Adrenal gland (tissue), 12 donors: ENCODE results near the gene HSPB9. TPM values are rescaled to one million over a fixed set of nuclear protein-coding genes. Genes with fewer than 3 reads are reported as not detected.

Source experiments
- DNase-seq, 7 donors: peaks; one replicate each; pipeline ENCODE4 v3.0.0-alpha.2; 2019 to 2020
- H3K27ac ChIP-seq, 5 donors: fragments of 200-600 bp; sonication (generic) in 4 of 5; 1 replicate in 3 of 5; 2 replicates in 2 of 5; pipeline versions ENCODE4 v1.5.1 to v1.8.0; 2016 to 2020; ENCODE audit warnings: mild to moderate bottlenecking in 1 of 5
- H3K27me3 ChIP-seq: fragments of 200-600 bp; 2 replicates; pipeline ENCODE4 v1.8.0; 2021
- H3K36me3 ChIP-seq, 2 donors: fragments of 200-600 bp; replicated peaks in 1 of 2; 1 replicate in 1 of 2; 2 replicates in 1 of 2; pipeline versions ENCODE4 v1.5.1 to v1.8.0; 2018 to 2022
- H3K4me1 ChIP-seq, 2 donors: fragments of 200-600 bp; replicated peaks in 1 of 2; 1 replicate in 1 of 2; 2 replicates in 1 of 2; pipeline versions ENCODE4 v1.5.1 to v1.8.0; 2018 to 2021
- H3K4me3 ChIP-seq, 4 donors: fragments of 200-600 bp; sonication (generic) in 3 of 4; one replicate each; pipeline ENCODE4 v1.5.1; 2016 to 2018
- H3K9me3 ChIP-seq, 3 donors: fragments of 200-600 bp; sonication (generic) in 1 of 3; replicated peaks in 1 of 3; 1 replicate in 2 of 3; 2 replicates in 1 of 3; pipeline versions ENCODE4 v1.5.1 to v1.8.0; 2016 to 2021
- POLR2A ChIP-seq, 2 donors: fragments of 450-650 bp; IDR thresholded peaks; one replicate each; pipeline ENCODE4 v1.6.1; 2017; ENCODE audit warnings: antibody characterized with exemption in 2 of 2, mild to moderate bottlenecking in 2 of 2, moderate library complexity in 1 of 2
- WGBS, 4 donors: extraction: QIAGEN DNeasy Blood & Tissue Kit in 2 of 4; methylation state at CpG; one replicate each; pipeline versions ENCODE4 v1.1.5 to v1.1.7; 2013 to 2017; 5-methylcytosine and 5-hydroxymethylcytosine counted together
- intact Hi-C, 2 donors: fragments of 100-400 bp; cut with DNase I; formaldehyde crosslinking; loops; one replicate each; pipeline versions ENCODE4 v1.14.1 to v1.15.0; 2022 to 2023
- polyA plus RNA-seq, 3 donors: library from polyadenylated mRNA; stranded (reverse); fragments of 200-250 nt in 2 of 3; fragments of 350-450 nt in 1 of 3; fragmentation: Illumina TruSeq in 1 of 3; extraction: RNeasy Lipid Tissue Mini Kit (QIAGEN cat#74804) in 1 of 3; gene quantifications; one replicate each; pipeline ENCODE4 v1.2.3, GENCODE V29; 2013 to 2014
- total RNA-seq, 9 donors: library from RNA; depleted of rRNA in 4 of 9; stranded (reverse); fragments of >200 nt in 4 of 9; fragments of 120-200 nt in 1 of 9; fragmentation: NEBNext Ultra II Directional in 1 of 9; extraction: Animal tissue kit (Norgen Biotek cat#: 25700) in 1 of 9; gene quantifications; one replicate each; pipeline versions ENCODE4 v1.1.0 to v1.2.4, GENCODE V29; 2013 to 2023
- TF ChIP-seq, protein P1 (sequence below), 6 experiments: fragments of 450-650 bp in 4 of 6; fragments of 200-600 bp in 2 of 6; sonication (generic) in 1 of 6; IDR thresholded peaks; 1 replicate in 5 of 6; 2 replicates in 1 of 6; pipeline versions ENCODE4 v1.5.1 to v1.8.0; 2016 to 2021; ENCODE audit warnings: antibody characterized with exemption in 6 of 6, mild to moderate bottlenecking in 2 of 6, moderate library complexity in 1 of 6
- donor health status: healthy with polysubstance abuse.
- donor health status: Bipolar disorder and iron deficiency.
- donor health status: DM: yes; HTN: yes; CAD: no.
- donor health status: DM: no; HTN: no; CAD: no.
- donor health status: DM: no; HTN: no; CAD: no.
- donor health status: DM: yes; HTN: yes; CAD: no.

The HSPB9 gene
- total and polyA plus RNA-seq, 12 donors: 0.14 to 0.72 (median 0.20) TPM; not detected in 5

GRCh38 chr17:42153919-42154742 lies 31.5 kb downstream of the HSPB9 start:
- Histone ChIP-seq H3K4me3 (peak overlapping the region; percentile 66 to 95 (median 74)), H3K27ac (peak overlapping the region; percentile 71 to 89 (median 82)), H3K36me3 (peaks cover 0 to 2% of the 10 kb centered on the region in 2 donors), H3K9me3 (no peaks in the 10 kb centered on the region), H3K4me1 (peaks cover 19 to 41% of the 10 kb centered on the region in 2 donors), H3K27me3 (no peaks in the 10 kb centered on the region)
- WGBS, 4 donors: 3 to 7% (median 5%) methylated on average over 13 to 15 of the region's 15 CpGs
- intact Hi-C loops: no loop called here
- DNase-seq: peak in 5 of 7 donors; percentile 33 to 56 (median 52)
- TF ChIP-seq, protein P1, sequence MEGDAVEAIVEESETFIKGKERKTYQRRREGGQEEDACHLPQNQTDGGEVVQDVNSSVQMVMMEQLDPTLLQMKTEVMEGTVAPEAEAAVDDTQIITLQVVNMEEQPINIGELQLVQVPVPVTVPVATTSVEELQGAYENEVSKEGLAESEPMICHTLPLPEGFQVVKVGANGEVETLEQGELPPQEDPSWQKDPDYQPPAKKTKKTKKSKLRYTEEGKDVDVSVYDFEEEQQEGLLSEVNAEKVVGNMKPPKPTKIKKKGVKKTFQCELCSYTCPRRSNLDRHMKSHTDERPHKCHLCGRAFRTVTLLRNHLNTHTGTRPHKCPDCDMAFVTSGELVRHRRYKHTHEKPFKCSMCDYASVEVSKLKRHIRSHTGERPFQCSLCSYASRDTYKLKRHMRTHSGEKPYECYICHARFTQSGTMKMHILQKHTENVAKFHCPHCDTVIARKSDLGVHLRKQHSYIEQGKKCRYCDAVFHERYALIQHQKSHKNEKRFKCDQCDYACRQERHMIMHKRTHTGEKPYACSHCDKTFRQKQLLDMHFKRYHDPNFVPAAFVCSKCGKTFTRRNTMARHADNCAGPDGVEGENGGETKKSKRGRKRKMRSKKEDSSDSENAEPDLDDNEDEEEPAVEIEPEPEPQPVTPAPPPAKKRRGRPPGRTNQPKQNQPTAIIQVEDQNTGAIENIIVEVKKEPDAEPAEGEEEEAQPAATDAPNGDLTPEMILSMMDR (IDR thresholded peaks at IDR 0.05): no peak
- peak in 1 of 2 donors; percentile 7 for TF ChIP-seq POLR2A (IDR thresholded peaks at IDR 0.05)

GRCh38 chr17:42155614-42156045 lies 33.0 kb downstream of the HSPB9 start:
- Histone ChIP-seq H3K36me3 (no peaks in the 10 kb centered on the region), H3K27ac (peak overlapping the region in 1 of 5 donors; percentile 24), H3K4me3 (peak overlapping the region in 2 of 4 donors; percentile 74 to 78), H3K27me3 (no peaks in the 10 kb centered on the region), H3K4me1 (peaks cover 19 to 32% of the 10 kb centered on the region in 2 donors), H3K9me3 (no peaks in the 10 kb centered on the region)
- intact Hi-C loops: no loop called here
- 38 to 45% (median 42%) methylated on average over 17 of the region's 17 CpGs for WGBS, 4 donors
- DNase-seq: no peak
- TF ChIP-seq, protein P1 (IDR thresholded peaks at IDR 0.05): no peak
- TF ChIP-seq POLR2A (IDR thresholded peaks at IDR 0.05): no peak

DNA sequence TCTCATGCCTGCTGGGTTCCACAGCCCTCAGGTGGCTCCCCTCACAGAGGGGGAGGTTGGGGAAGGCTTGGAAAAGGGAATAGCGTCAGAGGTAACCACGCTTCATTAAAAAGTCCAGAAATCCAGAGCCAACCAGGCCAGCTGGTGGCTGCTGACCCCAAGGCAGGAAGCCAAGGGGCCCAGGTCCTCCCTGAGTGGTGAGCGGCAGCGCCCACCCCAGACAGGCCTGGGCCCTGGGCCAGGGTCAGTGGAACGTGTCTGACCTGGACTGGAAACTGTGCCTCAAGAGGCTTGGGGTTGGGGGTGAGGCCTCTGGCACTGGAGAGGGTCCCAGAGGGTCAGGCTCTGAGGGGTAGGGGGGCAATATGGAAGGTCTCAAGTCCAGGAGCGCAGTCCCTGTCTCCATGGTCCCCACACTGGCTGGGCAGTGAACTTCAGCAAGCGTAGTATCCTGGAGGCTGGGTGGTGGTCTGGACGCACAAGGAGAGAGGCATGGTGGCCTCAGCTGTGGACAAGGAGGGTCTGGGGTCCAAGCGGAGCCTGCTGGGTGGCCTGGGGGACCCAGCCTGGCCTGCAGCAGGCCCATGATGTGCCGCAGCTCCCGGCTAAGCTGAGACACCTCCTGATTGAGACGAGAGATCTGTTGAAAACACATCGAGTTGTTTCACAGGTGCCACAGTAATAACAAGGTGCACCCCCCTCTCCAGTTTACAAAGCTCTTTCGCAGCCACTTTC lies 37.4 kb downstream of the HSPB9 start:
- DNase-seq: no peak
- Histone ChIP-seq H3K4me3 (no peak overlapping the region), H3K36me3 (no peaks in the 10 kb centered on the region), H3K9me3 (no peaks in the 10 kb centered on the region), H3K27ac (no peak overlapping the region), H3K4me1 (peaks cover 0 to 5% of the 10 kb centered on the region in 2 donors), H3K27me3 (no peaks in the 10 kb centered on the region)
- TF ChIP-seq POLR2A (IDR thresholded peaks at IDR 0.05): no peak
- TF ChIP-seq, protein P1 (IDR thresholded peaks at IDR 0.05): no peak
- WGBS, 4 donors: 74 to 90% (median 85%) methylated on average over 11 to 14 of the region's 14 CpGs
- intact Hi-C loops: no loop called here

GRCh38 chr17:42160531-42160910 lies 37.9 kb downstream of the HSPB9 start:
- 89 to 94% (median 90%) methylated on average over 7 of the region's 7 CpGs for WGBS, 4 donors
- Histone ChIP-seq H3K27ac (no peak overlapping the region), H3K27me3 (no peaks in the 10 kb centered on the region), H3K36me3 (no peaks in the 10 kb centered on the region), H3K4me3 (no peak overlapping the region), H3K9me3 (no peaks in the 10 kb centered on the region), H3K4me1 (peaks cover 0 to 1% of the 10 kb centered on the region in 2 donors)
- no peak for DNase-seq
- intact Hi-C loops: no loop called here
- TF ChIP-seq, protein P1 (IDR thresholded peaks at IDR 0.05): no peak
- TF ChIP-seq POLR2A (IDR thresholded peaks at IDR 0.05): no peak
